Central memory CD4-positive, alpha-beta T cell (primary cell): ENCODE measurements around the gene NRXN3.
"Not testable (repeated sequence)": the region's sequence is repeated elsewhere in the genome, so short reads cannot be mapped to it uniquely, and the experiment has no call there.

Experiments used
- DNase-seq: peaks from one replicate; pipeline ENCODE4 v3.0.0; 2022

The NRXN3 gene

DNA sequence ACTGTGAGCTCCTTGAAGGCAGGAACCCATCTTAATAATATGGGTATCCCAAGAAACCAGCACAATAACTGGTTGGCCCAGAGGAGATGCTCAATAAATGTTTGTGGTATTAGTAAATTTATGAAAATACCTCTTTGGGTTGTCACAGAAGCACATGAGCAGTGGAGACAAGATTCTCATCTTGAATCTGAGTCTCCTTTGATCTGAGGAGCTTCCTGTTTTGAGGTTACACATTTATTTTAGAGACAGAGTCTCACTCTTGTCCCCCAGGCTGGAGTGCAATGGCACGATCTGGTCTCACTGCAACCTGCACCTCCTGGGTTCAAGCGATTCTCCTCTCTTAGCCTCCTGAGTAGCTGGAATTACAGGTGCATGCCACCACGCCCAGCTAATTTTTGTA is 247.4 kb downstream of the NRXN3 start:
- no peak for DNase-seq

DNA sequence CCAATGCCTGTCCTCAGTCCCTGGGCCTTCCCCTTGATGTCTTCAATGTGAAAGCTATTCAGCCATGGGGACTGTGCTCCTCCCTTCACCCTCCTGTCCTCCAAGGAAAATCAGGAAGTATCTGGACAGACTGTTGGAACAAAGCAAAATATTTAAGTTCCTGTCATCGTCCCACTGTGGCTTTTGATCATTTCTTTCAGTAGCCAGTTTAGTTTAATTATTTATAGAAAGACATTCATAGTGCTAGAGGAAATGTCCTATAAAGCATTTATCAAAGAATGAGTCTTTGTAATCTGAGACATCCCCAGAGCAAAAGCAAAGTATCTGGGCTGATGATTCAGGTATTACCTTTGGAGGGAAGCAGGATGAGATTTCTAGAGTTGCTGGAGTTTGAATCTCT is 254.1 kb downstream of the NRXN3 start:
- DNase-seq: no peak

DNA sequence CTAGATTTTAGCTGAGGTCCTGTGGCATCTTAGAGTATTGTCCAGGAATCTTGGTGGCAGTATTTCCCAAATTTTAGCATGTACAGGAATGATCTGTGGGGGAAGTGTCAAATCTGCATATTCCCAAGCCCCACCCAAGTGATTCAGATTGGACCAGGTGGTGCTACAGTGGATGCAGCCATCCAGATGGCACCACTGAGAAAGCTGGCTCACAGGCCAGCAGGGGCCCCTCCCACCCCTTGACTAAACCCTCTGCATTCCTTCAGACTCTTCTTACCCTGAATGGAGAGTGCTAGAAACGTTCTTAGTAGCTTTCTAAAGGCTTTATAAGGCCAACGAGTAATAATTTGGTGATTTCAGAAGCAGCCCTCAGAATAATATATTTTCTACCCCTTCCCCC is 255.2 kb downstream of the NRXN3 start:
- no peak for DNase-seq

DNA sequence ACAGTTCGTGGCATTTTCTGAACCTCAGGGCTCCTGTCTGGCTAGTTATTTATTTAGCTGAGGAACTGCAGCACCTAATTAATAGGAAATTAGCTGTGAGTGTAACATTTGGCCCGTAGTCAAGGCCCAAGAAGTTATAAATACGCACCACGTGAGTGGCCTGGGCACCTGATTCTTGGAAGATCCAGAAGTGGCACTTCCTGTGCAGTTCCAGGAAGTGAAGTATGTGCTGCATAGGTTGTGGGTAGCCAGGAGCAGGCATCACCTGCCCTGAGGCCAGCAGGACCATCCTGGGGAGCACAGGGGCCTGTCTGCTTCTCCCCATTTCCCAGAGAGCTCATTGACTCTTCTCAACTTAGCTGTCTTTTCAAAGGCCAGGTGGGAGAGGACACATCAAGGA is 255.6 kb downstream of the NRXN3 start:
- DNase-seq: no peak

DNA sequence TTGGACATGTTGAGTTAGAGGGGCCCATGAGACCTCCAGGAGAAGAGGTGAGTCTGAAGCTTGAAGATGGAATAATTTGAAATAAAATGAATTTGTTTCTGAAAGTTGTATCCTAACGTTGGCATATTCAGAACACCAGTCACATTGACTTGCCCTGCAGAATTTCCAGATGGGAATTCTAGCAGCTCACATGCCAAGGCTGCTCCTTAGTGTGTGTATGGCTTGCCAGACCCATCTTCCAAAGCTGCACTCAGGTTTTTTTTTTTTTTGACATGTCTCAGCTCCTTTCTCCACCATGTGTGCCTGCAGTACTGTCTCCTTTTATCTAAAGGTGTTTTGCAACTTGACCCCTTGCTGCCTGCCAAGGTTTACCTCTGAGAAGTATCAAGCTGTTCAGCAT is 261.9 kb downstream of the NRXN3 start:
- DNase-seq: no peak

DNA sequence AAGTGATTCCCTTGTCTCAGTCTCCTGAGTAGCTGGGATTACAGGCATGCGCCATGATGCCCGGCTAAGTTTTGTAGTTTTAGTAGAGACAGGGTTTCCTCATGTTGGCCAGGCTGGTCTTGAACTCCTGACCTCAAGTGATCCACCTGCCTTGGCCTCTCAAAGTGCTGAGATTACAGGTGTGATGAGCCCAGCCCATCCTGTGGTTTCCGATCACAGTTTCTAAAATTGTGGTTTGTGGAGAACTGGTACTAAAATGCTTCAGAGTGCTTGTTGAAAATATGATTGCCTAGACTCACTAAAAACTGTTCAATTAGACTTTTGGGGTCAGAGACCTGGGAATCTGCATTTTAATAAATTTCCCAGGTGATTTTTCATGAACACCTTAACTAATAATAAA is 267.3 kb downstream of the NRXN3 start:
- not testable (repeated sequence) for DNase-seq

DNA sequence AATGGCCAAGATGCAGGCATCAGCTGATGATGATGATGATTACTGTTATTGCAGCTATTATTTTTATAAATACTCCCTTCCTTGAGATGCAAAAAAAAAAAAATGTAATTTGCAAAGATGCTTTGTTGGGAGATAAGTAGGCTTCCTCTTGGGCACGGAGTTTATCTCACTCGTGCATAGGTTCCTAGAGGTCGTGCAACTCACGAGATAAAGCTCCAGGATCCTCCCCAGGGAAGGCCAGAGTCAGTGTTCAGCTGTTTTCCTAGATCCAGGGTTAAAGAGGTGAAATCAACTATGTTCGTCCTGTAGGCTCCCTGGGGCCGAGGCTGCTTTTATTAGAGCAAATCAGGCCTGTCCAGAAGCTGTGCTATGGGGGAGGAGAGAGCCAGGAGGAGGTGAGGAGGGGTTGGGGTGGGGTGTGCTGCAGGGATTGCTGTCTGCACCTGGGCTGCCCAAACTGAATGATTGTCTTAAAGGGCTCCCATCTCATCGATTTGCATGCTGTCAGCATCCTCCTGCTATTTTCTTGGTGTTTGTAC is 270.3 kb downstream of the NRXN3 start:
- no peak for DNase-seq

DNA sequence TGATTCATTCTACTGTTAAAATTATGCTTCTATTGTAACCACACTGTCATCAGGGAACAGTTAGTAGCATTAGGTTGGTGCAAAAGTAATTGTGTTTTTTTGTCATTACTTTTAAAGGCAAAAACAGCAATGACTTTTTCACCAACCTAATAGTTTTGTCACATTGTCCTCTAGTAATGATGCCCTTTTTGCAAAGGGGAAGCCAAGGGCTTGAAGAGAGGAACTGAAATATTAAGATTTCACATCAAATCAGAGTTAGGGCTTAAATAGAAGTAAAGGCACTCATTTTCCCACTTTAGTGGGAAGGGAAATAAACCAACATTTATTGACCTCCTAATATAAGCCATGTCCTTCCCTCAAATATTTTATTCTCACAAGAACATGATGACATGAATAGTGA is 273.7 kb downstream of the NRXN3 start:
- no peak for DNase-seq

DNA sequence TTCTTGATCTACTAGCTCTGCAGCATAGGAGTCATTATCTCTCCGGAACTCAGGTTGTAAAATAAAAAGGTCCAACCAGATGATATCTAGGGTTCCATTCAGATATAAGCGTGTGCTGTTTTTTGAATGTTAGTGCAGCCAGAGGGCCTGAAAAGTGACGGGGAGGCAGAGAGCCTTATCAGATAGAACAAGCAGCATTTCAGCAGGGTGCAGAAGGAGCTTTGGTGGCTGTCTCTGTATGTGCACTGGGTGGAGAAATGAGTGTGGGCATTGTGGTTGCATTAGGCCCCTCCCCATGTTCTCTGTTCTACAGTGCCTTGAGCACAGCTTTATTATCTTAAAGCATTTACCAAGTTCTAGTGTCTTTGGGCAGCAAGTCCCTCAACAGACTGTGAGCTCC is 275.1 kb downstream of the NRXN3 start:
- DNase-seq: no peak

DNA sequence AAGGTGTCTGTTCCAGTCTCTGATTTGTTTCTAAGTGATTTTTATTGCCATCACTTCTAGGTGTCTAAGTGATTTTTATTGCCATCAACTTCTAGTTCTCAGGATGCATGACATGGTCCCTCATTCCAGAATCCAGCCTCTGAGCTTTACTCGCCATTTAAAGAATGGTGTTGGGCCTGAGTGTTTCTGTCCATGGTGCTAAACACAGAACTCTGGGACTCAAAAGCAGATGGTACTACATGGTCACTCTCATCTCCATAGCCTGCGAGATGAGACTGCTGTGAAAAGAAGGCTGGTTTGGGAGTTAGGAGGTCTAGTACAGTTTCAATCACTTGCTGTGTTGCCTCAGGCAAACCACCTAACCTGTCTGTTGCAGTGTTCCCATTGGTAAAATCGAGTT is 276.6 kb downstream of the NRXN3 start:
- no peak for DNase-seq

DNA sequence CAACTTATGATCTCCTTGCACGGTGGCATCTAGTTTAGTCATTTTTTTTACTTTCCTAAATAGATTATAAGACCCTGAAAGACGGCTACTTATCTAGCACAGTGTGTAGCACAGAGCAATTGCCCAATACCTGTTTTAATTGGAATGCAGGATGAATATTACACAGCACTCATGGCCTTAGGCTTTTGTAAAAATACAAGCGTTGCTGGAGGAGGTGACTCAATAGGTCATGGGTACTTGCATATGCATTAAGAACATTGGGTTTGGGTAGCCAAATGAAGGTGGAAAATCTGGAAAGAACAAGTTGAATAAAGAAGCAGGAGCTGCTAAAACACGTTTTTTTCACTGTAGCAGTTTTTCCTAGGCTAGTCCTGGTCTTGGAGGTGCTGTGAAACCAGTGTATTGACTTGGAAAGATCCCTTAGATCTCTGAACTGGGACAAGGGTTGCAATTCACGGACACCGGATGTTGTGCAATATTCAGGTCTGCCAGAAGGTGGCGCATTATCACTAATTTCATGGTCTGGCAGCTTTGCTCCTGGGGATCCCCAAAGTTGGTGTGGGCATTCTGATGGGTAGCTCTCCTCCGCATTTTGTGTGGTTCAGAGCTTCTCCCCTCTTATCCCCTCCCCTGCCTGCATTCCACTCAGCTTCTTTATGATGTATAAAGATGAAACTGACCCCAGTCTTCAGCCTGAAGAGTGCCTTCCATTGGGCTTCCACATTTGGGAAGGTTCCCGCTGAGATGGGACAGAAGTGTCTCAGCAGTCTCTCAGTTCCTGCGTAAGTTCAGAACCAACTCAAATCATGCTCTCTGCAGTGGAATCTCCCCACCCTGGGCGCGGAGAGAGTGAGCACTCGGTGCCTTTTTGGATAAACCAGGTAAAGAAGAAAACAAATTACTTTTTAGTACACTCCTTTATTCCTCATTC is 278.3 kb downstream of the NRXN3 start:
- DNase-seq: no peak

DNA sequence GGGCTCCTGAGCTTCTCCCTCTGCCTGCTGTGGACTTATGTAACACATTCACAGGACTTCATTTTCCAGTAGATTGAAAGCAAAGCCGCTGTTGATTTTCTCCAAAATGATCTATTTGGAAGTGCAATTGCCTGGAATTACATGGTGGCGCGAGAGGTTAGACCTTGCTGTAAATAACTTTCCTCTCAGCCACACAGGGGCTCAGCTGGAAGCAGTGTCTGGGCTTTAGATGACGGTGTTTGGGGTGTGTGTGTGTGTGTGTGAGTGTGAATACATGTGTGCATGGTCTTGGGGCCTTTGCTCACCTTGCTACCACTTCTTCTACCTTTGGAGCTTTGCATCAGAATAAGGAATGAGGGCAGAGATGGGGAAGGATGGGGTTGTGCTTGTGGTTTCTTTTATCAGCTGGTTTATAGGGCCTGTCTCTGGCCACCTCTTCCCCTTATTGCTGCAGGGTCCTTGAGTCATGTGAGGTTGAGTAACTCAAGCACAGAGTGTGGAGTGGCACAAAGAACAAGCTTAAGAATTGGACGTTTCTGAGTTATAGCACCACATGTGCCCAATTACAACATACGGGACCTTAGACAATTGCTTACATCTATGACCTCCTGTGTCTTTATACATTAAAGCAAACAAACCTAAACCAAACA is 280.6 kb downstream of the NRXN3 start:
- no peak for DNase-seq

DNA sequence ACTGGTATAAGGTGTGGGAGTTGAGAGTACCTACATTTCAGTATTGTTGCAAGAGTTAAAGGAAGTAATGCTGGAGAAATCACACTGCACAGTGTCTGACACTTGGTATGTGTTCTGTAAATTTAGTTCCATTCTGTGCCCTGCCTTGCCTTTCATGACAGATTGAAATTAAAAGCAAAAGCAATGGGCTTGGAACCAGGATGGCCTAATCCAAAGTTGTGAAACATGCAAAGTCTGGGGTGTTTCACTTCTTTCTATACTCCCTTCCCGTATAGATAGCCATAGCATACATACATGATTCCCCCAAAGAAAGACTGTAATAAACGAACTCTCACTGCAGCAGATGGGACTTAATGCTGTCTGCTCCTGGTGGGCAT is 281.1 kb downstream of the NRXN3 start:
- no peak for DNase-seq

DNA sequence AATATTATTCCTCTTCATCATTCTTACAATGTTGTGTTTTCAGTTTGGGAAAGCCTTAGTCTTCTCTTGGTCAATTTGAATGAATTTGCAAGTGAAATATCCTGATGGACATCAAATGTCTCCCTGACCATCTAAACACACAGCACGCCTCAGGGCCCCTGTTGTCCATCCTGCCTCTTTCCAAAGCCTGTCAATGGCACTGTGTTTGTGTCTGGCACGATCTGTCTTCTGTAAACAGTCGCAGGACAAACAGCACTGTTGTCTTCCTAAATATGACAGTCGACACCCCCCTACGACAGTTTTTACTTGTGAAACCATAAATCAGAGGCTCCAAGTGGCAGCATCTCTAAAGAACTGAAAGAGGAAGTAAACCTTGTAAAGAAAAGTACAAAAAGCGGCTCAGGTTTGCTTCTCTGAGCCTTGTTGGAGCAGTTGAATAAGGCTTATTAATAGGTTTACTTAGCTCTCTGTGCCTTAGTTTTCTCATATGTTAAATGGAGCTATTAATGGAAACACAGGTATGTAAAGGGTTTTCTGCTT is 285.8 kb downstream of the NRXN3 start:
- DNase-seq: no peak

DNA sequence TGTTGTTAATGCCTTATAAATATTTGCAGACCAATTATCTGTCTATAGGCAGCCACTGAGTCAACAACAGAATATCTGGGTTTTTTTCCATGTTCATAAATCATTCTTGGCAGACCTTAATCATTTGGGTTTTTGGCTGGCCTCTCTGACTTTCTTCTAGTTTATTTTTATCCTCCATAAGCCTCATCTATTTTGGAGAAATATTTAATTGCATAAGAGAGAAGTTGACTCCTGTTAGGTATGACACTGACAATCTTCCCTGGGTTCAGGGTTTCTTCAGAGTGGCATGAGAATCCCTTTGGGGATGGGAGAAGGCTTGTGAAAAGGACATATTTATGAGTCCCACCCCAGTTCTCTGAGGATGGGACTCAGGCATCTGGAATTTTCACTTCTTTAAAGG is 299.8 kb downstream of the NRXN3 start:
- DNase-seq: no peak

DNA sequence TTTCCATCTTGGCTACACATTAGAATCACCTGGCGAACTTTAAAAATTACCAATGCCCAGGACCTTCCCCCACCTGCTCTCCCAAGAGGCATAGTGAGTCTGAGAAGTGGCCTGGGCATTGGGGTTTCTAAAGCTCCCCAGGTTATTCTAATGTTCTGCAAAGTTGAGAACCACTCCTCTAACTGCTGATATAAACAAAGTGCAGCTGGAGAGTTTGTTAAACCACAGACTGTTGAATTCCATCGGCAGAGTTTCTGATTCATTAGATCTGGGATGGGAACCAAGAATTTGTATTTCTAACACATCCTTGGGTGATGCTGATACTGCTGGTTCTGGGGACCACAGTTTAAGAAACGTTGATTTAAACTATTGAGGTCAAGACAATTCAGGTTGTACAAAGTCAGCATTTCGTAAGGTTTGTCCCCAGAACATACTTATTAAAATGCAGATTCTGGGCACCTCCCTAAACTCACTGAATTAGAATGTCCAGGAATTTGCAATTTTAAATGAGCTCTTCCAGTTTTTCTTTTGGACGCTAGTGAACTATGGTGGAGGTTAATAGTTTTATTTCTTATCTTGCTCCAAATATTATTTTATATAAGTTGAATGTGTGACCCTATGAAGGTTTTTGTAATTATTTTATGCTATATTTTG is 309.1 kb downstream of the NRXN3 start:
- no peak for DNase-seq

DNA sequence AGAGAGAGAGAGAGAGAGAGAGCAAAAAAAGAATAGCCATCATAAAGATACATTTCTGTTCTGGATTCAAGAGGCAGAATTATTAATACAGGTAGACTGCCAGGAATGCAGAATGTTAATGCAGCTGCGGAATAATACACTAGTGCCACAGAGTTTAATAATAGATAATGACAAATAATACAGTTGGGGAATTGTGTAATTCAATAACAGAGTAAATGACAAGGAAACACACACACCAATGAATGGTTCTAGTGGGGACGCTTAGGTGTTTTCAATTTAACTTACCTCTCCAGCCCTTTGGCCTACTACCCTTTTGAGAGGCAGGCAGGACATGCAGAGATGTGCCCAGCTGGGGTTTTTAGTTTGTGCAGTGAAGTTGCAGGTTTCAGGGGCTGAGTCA is 313.9 kb downstream of the NRXN3 start:
- no peak for DNase-seq

DNA sequence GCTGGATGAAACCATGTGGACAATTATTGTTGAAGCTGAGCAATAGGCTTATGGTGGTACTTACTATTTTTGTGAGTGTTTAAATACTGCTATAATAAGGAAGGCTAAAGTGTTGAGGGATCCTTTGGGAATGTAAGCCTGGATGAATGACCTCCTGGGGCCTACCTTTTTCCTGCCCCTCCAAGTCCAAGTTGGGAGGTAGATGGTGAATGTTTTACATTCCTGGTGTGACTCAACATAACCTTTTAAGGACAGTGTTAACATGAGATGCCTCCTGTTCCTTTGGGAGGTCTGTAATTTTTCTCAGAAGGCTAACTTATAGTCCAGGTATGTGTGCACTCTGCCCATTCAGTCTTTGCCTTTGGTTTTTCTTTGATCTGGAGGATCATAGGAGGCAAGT is 315.9 kb downstream of the NRXN3 start:
- DNase-seq: no peak

DNA sequence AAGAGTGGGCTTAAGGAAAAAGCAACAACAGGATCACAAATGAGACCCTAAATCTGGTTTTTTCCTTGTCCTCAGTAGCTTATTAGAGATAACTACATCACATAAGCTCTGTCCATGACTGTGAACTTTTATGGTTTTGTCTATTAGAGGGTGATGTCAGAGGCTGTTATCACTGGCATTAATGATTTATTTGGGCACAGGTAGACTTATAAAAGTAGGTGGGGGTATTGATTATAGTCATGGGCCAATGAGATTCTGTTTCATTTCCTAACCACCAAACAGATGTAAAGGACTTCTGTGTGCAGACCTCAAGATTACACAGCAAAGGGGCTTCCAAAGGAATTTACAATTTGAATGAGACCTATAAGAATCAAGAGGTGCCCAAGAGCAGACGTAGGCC is 316.4 kb downstream of the NRXN3 start:
- DNase-seq: no peak

DNA sequence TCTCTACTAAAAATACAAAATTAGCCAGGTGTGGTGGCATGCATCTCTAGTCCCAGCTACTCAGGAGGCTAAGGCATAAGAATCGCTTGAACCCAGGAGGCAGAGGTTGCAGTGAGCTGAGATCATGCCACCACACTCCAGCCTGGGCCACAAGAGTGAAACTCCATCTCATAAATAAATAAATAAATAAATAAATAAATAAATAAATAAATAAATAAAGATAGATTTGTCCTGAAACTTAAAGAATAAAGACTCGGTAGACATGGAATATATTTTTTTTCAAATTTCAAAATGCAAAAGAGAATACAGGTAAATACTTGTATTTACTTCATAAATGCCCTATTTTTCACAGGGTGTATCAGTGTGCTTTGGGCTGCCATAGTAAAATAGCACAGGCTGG is 317.4 kb downstream of the NRXN3 start:
- not testable (repeated sequence) for DNase-seq

DNA sequence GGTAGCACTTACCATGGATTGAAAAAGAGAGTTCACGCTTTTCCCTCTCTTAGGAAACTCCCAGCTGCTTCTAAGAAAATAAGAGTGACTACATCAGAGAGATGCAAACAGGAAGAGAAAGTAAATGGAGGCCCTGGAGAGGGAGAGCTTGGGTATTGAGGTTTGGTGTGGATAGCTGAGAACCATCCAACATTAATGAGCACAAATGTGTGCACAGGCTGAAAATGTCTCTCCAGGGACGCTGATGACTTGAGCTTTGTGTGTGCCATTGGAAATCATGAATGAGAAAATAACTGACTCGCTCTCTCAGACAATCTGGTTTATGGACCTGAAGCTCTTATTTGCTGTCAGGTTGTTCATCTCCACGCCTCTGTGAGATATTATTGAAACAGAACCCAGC is 318.8 kb downstream of the NRXN3 start:
- DNase-seq: no peak

DNA sequence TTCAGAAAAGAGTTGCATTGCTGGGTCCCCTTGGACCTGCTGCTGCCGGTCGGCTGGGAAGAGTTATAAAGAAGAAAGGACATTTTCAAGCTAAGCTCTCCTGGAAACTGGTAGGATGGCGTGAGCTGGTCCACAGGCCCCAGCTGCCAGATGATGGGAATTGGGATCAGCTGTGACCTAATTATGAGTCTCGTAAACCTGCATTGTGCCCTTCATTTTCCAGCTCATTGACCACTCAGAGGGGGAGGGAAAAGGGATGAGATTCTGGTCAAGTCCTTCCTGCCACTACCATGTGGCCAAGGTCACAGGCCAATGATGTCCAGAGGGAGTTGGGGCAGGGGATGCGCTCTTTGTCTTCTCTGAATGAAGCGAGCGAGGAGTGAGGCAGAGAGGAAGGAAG is 320.9 kb downstream of the NRXN3 start:
- no peak for DNase-seq

DNA sequence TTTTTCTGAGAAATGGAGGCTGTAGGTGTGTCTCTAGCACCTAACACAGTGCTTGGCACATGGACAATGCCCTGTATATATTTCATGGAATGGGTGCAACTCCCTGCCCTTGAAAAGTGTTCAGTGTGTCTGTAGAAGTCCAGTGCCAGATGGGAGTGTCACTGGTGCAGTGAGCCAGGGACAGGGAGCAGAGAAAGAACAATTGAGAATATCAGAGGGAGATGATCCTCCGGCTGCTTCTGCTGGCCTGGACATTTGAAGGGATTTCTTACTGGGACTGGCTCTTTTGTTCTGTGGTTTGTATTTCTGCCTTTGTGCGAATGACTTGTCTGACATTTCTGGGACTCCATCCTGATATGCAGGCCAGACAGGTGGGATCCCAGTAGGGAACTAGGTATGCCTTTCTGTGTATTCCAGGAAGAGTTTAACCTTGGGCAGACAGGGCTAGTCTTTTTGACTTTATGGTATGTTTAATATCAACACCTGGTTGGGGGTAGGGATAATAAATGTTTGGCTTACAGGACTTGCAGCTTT is 328.0 kb downstream of the NRXN3 start:
- no peak for DNase-seq
